SK-N-MC (cell line): ENCODE data around the gene ZDHHC20.

Source experiments
- EZH2 ChIP-seq: fragments of 200-600 bp; sonication (generic); IDR thresholded peaks from one replicate; pipeline ENCODE4 v1.6.1; 2017; ENCODE audit warnings: antibody characterized with exemption
- POLR2AphosphoS5 ChIP-seq: IDR thresholded peaks from 2 replicates; pipeline ENCODE4 v1.6.1; 2012; ENCODE audit warnings: mild to moderate bottlenecking, low read depth, low read length, borderline replicate concordance

- TF ChIP-seq EZH2: no peak
- TF ChIP-seq POLR2AphosphoS5: no peak
These were observed 122.3 kb downstream of the ZDHHC20 start for GRCh38 chr13:21336609-21337349.
